Stimulated activated CD8-positive, alpha-beta memory T cell treated with anti-CD3 and anti-CD28 coated beads, Interleukin-7, amount 100 ng/mL, for 4 hours (primary cell): ENCODE measurements around the gene ATP11C.
"Not testable (repeated sequence)": the region's sequence is repeated elsewhere in the genome, so short reads cannot be mapped to it uniquely, and the experiment has no call there.

Experiments used
- DNase-seq, 2 donors: peaks; one replicate each; pipeline ENCODE4 v3.0.0-alpha.2; 2020; ENCODE audit warnings: low read depth in 2 of 2

Gene ATP11C

GRCh38 chrX:139932901-139933796 is at the start of gene ATP11C:
Gene ATP11C (minus strand): TSS chrX:139933053. CDS start chrX:139932042, 1,011 bp downstream.
- peak; percentile 70 to 76 for DNase-seq

- no peak for DNase-seq
Observed at GRCh38 chrX:139974471-139974870, 41.6 kb upstream of the ATP11C start.

- DNase-seq = no peak
Observed at GRCh38 chrX:139972629-139973624, 40.1 kb upstream of the ATP11C start.

DNA sequence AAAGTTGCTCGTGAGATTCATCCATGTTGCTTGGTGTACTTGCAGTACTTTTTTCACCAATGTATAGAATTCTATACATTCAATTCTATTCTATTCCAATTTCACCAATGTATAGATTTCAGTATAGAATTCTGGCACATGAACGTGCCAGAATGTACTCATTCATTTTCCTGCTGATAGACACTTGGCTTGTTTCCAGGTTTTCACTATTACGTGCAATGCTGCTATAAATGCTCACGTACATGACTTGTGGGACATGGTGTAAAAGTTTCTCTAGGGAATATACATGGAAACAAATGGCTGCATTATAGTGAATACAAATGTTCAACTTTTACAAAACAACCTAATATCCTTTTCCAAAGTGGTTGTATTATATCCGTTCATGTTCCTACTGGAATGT is 39.3 kb upstream of the ATP11C start:
- no peak for DNase-seq

DNA sequence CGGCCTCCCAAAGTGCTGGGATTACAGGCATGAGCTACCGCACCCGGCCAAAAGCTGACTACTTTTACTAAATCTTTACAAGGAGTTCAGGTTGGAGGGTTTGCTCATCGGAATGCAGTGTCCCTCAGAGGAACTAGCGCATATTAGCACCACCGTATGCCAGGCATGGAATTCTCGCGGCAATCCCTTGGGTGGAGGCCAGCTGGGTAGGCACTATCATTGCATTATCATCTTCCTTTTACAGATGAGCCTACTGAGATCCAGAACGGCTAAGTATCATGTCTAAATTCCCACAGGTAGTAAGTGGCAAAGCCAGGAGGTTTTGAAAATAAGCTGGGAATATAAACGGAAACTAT is 38.5 kb upstream of the ATP11C start:
- DNase-seq = no peak

DNA sequence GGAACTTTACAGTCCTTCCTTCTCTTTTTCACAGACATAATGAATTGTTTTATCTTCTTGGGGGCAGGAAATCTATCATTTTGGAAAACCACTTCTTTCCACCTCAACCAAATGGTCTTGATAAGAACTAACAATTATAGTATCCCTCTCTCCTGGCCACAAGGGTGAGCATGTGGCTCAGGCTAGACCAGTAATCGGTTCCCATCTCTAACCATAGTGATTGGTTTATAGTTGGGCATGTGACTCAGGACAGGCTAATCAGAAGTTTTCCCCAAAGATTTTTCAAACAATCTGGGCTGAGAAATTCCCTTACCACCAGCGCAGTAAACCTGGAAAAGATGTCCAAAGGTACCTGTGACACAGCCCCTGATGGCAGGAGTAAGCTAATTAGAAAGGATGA is 36.4 kb upstream of the ATP11C start:
- no peak for DNase-seq

- DNase-seq = no peak
Observed at GRCh38 chrX:139967750-139968149, 34.9 kb upstream of the ATP11C start.

DNA sequence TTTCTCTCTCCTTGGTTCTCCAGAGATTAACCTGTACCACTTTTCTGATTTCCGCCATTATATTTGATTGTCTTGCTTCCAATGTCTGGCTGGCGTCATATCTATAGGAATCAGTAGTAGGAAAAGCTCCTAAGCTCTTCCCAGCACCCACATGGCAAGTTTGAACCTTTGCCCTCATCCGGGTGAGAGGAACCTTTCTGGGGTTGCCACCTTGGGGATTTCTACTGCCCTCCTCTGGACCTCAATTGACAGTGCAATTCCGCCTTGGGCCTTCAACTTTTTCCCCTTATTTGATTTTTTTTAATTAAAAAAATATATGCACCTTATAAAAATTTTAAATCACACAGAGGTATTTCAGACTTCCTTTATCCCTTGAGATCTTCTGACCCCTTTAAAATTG is 34.4 kb upstream of the ATP11C start:
- DNase-seq = no peak

DNA sequence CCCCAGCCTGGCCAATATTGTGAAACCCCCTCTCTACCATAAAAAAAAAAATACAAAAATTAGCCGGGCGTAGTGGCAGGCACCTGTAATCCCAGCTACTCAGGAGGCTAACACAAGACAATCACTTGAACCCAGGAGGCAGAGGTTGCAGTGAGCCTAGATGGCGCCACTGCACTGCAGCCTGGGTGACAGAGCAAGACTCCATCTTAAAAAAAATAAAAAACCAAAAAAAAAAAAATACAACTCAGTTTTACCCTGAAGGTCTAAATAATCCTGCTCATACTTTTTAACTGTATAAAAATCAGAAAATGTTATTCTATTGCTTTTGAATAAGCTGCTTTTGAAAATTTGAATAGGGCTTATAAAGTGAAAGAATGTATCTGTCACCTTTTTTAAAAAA is 33.3 kb upstream of the ATP11C start:
- DNase-seq = not testable (repeated sequence)

DNA sequence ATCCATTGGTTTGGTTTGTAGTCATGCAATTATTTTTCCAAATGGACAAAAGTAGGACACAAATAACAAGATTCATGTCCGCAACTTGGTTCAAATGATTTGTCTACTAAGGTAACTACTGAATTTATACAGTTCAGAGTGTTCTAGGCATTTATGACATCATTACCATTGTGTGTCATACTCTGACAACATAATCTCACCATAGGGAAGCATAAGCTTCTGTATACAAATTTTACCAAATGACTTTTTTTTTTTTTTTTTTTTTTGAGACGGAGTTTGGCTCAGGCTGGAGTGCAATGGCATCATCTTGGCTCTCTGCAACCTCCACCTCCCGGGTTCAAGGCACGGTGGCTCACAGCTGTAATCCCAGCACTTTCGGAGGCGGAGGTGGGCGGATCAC is 32.6 kb upstream of the ATP11C start, which contains the start of gene CXorf66:
CXorf66 (minus strand) TSS at position 101 of the 400 bp plus-strand sequence; CDS start at position 76, 25 bp downstream.
- DNase-seq = no peak

DNA sequence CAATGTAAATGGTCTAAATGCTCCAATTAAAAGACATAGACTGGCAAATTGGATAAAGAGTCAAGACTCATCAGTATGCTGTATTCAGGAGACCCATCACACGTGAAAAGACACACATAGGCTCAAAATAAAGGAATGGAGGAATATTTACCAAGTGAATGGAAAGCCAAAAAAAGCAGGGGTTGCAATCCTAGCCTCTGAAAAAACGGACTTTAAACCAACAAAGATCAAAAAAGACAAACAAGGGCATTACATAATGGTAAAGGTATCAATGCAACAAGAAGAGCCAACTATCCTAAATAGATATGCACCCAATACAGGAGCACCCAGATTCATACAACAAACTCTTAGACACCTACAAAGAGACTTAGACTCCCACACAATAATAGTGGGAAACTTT is 28.2 kb upstream of the ATP11C start:
- DNase-seq = not testable (repeated sequence)

- DNase-seq = no peak
Observed at GRCh38 chrX:139949703-139950102, 16.9 kb upstream of the ATP11C start.

GRCh38 chrX:139945075-139945474 is 12.2 kb upstream of the ATP11C start:
- DNase-seq = no peak

- DNase-seq = no peak
Observed at GRCh38 chrX:139936259-139936658, 3.4 kb upstream of the ATP11C start.

DNA sequence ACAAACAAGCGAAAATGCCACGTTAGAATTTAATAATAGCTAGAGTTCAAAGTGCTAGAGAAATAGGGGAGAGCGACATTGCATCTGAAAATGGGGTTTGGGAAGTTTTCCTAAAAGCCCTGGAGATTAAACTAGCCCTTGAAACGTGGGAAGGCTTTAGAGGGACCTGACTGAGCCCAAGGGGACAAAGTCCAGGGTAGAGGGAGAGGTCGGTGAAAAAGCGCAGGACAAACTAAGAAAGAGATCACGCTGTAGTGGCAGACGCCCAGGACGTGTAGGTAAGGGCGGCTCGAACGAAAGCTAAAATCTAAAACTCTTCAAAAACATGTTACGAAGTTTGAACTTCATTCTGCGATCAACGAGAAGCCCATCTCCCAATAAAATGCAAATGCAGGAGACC is 1.1 kb upstream of the ATP11C start:
- no peak for DNase-seq

GRCh38 chrX:139932073-139932900 is 566 bp downstream of the ATP11C start:
- peak in 1 of 2 donors; percentile 50 for DNase-seq

DNA sequence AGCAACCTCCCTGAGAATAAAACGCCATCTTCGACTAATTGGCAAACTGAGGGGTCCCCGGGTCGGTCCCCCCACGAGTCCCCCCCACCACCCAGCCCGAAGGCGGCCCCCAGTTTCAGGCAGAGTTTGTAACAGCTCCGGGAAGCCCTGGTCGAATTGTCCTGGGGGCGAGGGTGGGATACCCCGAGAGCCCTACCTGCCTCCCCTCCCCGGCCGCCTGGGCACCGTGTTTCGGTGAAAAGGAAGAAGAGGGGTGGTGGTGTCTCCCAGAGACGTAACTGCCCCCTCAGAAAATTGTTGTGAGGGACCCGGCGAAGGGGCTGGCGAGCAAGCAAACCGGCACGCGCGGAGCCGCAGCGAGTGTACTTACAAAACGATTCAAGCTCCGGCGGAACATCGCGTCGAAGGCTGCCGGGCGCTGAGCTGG is 1.2 kb downstream of the ATP11C start:
- DNase-seq = no peak

GRCh38 chrX:139930916-139931645 is 1.8 kb downstream of the ATP11C start:
- DNase-seq = no peak

DNA sequence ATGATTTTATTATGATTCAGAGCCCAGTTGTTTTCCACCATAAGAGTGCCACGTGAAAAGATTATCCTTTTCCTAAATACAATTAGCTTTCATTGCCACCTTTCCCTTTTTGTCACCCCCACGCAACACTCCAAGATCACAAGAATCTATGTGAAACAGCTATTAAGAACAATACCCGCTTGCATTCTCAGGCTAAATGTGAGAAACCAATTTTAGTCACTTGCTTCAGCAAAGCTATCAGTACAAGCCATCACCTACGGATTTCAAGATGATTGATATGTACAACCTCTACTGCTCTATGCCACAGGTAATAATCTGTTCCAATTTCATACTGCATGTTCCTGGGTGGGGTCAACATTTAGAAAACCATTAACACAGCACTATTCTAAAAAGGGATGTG is 2.5 kb downstream of the ATP11C start:
- no peak for DNase-seq

DNA sequence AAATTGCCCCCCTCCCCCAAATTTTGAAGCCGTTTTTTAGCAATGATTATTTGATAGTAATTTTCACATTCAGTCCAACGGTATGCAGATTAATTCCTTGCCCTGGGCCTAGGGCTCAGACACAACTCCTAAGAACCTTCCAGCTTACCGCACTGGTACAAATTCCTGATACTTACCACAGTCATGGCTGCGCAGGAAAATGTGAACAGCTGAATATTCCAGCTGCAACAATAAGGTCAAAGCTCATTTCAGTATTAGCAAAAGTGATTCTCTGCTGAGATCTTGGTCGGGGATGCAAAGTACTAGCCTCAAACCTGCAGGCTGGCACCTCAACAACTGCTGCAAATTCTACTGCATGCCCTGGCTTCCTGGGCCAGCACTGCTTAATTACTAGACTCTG is 3.0 kb downstream of the ATP11C start:
- DNase-seq = no peak

DNA sequence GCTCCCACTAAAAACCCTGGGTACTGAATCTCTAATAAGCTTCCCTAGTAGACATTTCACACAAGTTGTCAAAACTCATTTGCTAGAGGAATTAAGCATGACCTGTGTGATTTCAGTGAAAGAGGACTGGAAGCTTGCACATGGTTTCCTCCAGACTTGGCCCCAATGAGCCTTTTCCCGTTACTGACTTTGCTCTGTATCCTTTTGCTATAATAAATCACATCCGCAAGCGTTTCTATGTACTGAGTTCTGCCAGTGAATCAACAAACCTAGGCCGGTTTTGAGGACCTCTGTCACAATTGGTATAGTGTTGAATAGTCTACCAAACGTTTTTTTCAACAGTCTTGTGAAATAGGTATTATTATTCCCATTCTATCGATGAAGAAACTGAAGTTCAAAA is 8.2 kb downstream of the ATP11C start:
- DNase-seq = no peak
